WTC11 (cell line): ENCODE results near the gene NCOA1. TPM values are rescaled to one million over a fixed set of nuclear protein-coding genes. Genes with fewer than 3 reads are reported as not detected.

ENCODE experiments used
- ATAC-seq: fragments of 200-7000 bp; cut with Tn5 transposase; 2 replicates; pipeline ENCODE4 v1.10.0; 2021; ENCODE audit warnings: mild to moderate bottlenecking, moderate library complexity
- CTCF ChIA-PET: fragments of 300-600 bp; sonication (Branson Sonifier 250); formaldehyde crosslinking; loops from one replicate; lab custom pipeline; 2021; ENCODE audit warnings: antibody characterized with exemption; lab: Charles Lee
- POLR2A ChIA-PET: fragments of 350-600 bp; sonication (Branson Sonifier 250); formaldehyde crosslinking; loops from one replicate; lab custom pipeline; 2021; ENCODE audit warnings: antibody characterized with exemption; lab: Charles Lee
- DNase-seq: peaks from one replicate; pipeline ENCODE4 v3.0.0; 2021; ENCODE audit warnings: low spot score
- H3K27ac Mint-ChIP-seq: 2 replicates; pipeline ENCODE4 v1.8.0; 2021; ENCODE audit warnings: mixed read lengths
- H3K27me3 Mint-ChIP-seq: 2 replicates; pipeline ENCODE4 v1.8.0; 2021; ENCODE audit warnings: low read depth, mild to moderate bottlenecking, moderate library complexity, mixed read lengths
- H3K36me3 Mint-ChIP-seq: 2 replicates; pipeline ENCODE4 v1.8.0; 2021; ENCODE audit warnings: mixed read lengths
- H3K4me1 Mint-ChIP-seq: 2 replicates; pipeline ENCODE4 v1.8.0; 2022; ENCODE audit warnings: mixed read lengths
- H3K4me3 Mint-ChIP-seq: 2 replicates; pipeline ENCODE4 v1.8.0; 2021; ENCODE audit warnings: mild to moderate bottlenecking, moderate library complexity, mixed read lengths
- H3K9me3 Mint-ChIP-seq: 2 replicates; pipeline ENCODE4 v1.8.0; 2021; ENCODE audit warnings: mixed read lengths
- CREM ChIP-seq: sonication (generic); formaldehyde crosslinking; IDR thresholded peaks from 2 replicates; pipeline ENCODE4 v1.8.1; 2022; ENCODE audit warnings: mild to moderate bottlenecking, missing genetic modification reagents, moderate library complexity
- EMX1 ChIP-seq: fragments of 250-450 bp; sonication (Bioruptor Pico); IDR thresholded peaks from 2 replicates; pipeline ENCODE4 v1.8.0; 2021; ENCODE audit warnings: mild to moderate bottlenecking
- FOXK1 ChIP-seq: sonication (generic); formaldehyde crosslinking; IDR thresholded peaks from 2 replicates; pipeline ENCODE4 v1.8.0; 2022; ENCODE audit warnings: mild to moderate bottlenecking, moderate library complexity, missing genetic modification reagents
- GRHL2 ChIP-seq: fragments of 250-450 bp; sonication (Bioruptor Pico); IDR thresholded peaks from 2 replicates; pipeline ENCODE4 v1.8.0; 2022; ENCODE audit warnings: mild to moderate bottlenecking, moderate library complexity; ENCODE audit not compliant: insufficient replicate concordance, severe bottlenecking
- JAZF1 ChIP-seq: fragments of 250-450 bp; sonication (Bioruptor Pico); IDR thresholded peaks from 2 replicates; pipeline ENCODE4 v1.9.0; 2021; ENCODE audit warnings: moderate library complexity, mild to moderate bottlenecking, inconsistent platforms
- MYBL2 ChIP-seq: sonication (generic); formaldehyde crosslinking; IDR thresholded peaks from 2 replicates; pipeline ENCODE4 v1.8.1; 2023; ENCODE audit warnings: mild to moderate bottlenecking, moderate library complexity, missing genetic modification reagents
- NFATC4 ChIP-seq: fragments of 250-450 bp; sonication (Bioruptor Pico); IDR thresholded peaks from 2 replicates; pipeline ENCODE4 v1.9.0; 2021; ENCODE audit warnings: mild to moderate bottlenecking
- NFE2L1 ChIP-seq: sonication (generic); formaldehyde crosslinking; IDR thresholded peaks from 2 replicates; pipeline ENCODE4 v1.8.1; 2023; ENCODE audit warnings: missing genetic modification reagents
- NFYB ChIP-seq: sonication (generic); formaldehyde crosslinking; conservative IDR thresholded peaks from 2 replicates; pipeline ENCODE4 v1.8.0; 2022; ENCODE audit warnings: low read depth, missing genetic modification reagents
- PRRX2 ChIP-seq: fragments of 250-450 bp; sonication (Bioruptor Pico); IDR thresholded peaks from 2 replicates; pipeline ENCODE4 v1.8.0; 2021; ENCODE audit warnings: mild to moderate bottlenecking
- SMAD4 ChIP-seq: sonication (generic); formaldehyde crosslinking; IDR thresholded peaks from 2 replicates; pipeline ENCODE4 v1.8.0; 2022; ENCODE audit warnings: mild to moderate bottlenecking, missing genetic modification reagents
- SOX15 ChIP-seq: fragments of 250-450 bp; sonication (Bioruptor Pico); IDR thresholded peaks from 2 replicates; pipeline ENCODE4 v1.9.0; 2021; ENCODE audit warnings: mild to moderate bottlenecking
- ZBTB21 ChIP-seq: sonication (generic); formaldehyde crosslinking; IDR thresholded peaks from 2 replicates; pipeline ENCODE4 v1.8.1; 2023; ENCODE audit warnings: mild to moderate bottlenecking, missing genetic modification reagents, borderline replicate concordance
- ZNF219 ChIP-seq: sonication (generic); formaldehyde crosslinking; IDR thresholded peaks from 2 replicates; pipeline ENCODE4 v1.8.0; 2023; ENCODE audit warnings: missing genetic modification reagents, mild to moderate bottlenecking, borderline replicate concordance
- ZNF317 ChIP-seq: sonication (generic); formaldehyde crosslinking; IDR thresholded peaks from 2 replicates; pipeline ENCODE4 v1.8.1; 2023; ENCODE audit warnings: low read depth, mild to moderate bottlenecking, moderate library complexity, missing genetic modification reagents, borderline replicate concordance
- total RNA-seq: library from RNA; stranded (reverse); gene quantifications from 3 replicates; pipeline ENCODE4 v1.2.3, GENCODE V29; 2021
- TF ChIP-seq, protein P1 (sequence below): fragments of 250-450 bp; sonication (Bioruptor Pico); IDR thresholded peaks from 2 replicates; pipeline ENCODE4 v2.1.2; 2022; ENCODE audit warnings: mild to moderate bottlenecking, moderate library complexity
- TF ChIP-seq, protein P2 (sequence below): sonication (generic); formaldehyde crosslinking; conservative IDR thresholded peaks from 2 replicates; pipeline ENCODE4 v1.8.1; 2023; ENCODE audit warnings: mild to moderate bottlenecking, low read depth, missing genetic modification reagents, moderate library complexity
- TF ChIP-seq, protein P3 (sequence below): fragments of 250-450 bp; sonication (Bioruptor Pico); IDR thresholded peaks from 2 replicates; pipeline ENCODE4 v1.9.0; 2021; ENCODE audit warnings: moderate library complexity, mild to moderate bottlenecking, inconsistent platforms, borderline replicate concordance
- TF ChIP-seq, protein P4 (sequence below): sonication (generic); formaldehyde crosslinking; IDR thresholded peaks from 2 replicates; pipeline ENCODE4 v1.8.1; 2023; ENCODE audit warnings: mild to moderate bottlenecking, missing genetic modification reagents, moderate library complexity

The NCOA1 gene
- total RNA-seq, 1 experiment from 2014 or later, result 16.9 TPM

DNA sequence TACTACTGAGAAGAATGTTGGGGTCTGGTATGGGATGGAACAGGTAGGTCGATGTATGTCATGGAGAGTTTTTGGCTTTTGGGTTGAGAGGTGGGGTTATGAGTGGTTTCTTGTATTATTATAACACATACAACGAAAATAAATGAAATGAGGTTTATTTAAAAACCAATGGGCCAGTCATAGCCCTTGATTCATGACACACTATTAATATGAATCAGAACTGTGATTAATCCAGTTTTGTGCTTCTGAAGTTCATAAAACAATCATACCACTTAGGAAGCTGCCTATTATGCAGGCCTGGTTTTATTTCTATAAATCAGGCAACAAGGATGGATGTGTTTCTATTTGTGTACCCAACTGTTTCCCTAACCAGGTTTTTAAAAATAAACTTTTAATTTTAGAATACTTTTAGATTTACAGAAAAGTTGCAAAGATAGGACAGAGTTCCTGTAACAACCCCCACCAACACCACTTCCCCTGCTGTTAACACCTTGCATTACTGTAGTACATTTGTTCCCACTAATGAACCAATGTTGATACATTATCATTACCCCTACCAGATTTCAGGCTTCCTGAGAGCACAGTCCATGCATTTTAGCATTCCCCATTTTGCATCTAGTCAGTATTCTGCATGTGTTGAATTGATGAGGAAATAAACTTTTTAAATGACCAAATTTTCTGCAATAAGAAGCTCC lies 37.5 kb upstream of the NCOA1 start (continued):
- TF ChIP-seq SMAD4 (CRISPR knock-in tag) (no peak), FOXK1 (no peak), ZNF317 (CRISPR knock-in tag) (no peak), GRHL2 (CRISPR knock-in tag) (no peak), CREM (CRISPR knock-in tag) (no peak)
- TF ChIP-seq, protein P1, sequence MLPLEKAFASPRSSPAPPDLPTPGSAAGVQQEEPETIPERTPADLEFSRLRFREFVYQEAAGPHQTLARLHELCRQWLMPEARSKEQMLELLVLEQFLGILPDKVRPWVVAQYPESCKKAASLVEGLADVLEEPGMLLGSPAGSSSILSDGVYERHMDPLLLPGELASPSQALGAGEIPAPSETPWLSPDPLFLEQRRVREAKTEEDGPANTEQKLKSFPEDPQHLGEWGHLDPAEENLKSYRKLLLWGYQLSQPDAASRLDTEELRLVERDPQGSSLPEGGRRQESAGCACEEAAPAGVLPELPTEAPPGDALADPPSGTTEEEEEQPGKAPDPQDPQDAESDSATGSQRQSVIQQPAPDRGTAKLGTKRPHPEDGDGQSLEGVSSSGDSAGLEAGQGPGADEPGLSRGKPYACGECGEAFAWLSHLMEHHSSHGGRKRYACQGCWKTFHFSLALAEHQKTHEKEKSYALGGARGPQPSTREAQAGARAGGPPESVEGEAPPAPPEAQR (CRISPR knock-in tag), result no peak

DNA sequence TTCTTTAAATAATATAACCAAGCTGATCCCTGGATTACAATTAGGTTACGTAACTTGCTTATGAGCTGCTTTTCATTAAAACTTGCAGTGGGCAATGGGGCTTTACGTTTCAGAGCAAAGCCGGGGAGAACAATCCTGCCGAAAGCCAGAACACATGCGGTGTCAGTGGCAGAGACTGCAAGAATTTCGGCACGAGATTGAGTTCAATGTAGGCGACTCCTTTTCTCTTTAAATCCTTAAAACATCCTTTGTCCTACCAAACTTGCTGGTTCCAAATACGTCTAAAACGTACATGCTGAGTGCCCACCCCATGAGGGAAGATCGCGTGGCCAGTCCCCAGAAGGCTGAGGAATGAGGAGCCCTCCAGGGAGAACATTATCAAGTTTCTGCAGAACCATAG lies 36.8 kb upstream of the NCOA1 start:
- CTCF ChIA-PET, result interaction anchor here (0.6 kb wide), 2 partner anchors 15 to 306 kb away, joined by 3 read pairs; no protein-coding TSS in a partner anchor
- peaks cover 3% of the 10 kb centered on the region; the same call in 1 of the 2 replicates for H3K36me3 Mint-ChIP-seq
- TF ChIP-seq PRRX2 (CRISPR knock-in tag) (no peak), EMX1 (CRISPR knock-in tag) (no peak), ZNF219 (CRISPR knock-in tag) (no peak), ZBTB21 (no peak), NFATC4 (CRISPR knock-in tag) (no peak), NFE2L1 (CRISPR knock-in tag) (no peak), NFYB (CRISPR knock-in tag) (no peak), SOX15 (CRISPR knock-in tag) (no peak), MYBL2 (CRISPR knock-in tag) (no peak), JAZF1 (no peak)
- TF ChIP-seq, protein P2, sequence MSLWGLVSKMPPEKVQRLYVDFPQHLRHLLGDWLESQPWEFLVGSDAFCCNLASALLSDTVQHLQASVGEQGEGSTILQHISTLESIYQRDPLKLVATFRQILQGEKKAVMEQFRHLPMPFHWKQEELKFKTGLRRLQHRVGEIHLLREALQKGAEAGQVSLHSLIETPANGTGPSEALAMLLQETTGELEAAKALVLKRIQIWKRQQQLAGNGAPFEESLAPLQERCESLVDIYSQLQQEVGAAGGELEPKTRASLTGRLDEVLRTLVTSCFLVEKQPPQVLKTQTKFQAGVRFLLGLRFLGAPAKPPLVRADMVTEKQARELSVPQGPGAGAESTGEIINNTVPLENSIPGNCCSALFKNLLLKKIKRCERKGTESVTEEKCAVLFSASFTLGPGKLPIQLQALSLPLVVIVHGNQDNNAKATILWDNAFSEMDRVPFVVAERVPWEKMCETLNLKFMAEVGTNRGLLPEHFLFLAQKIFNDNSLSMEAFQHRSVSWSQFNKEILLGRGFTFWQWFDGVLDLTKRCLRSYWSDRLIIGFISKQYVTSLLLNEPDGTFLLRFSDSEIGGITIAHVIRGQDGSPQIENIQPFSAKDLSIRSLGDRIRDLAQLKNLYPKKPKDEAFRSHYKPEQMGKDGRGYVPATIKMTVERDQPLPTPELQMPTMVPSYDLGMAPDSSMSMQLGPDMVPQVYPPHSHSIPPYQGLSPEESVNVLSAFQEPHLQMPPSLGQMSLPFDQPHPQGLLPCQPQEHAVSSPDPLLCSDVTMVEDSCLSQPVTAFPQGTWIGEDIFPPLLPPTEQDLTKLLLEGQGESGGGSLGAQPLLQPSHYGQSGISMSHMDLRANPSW (CRISPR knock-in tag), result no peak
- TF ChIP-seq, protein P3, sequence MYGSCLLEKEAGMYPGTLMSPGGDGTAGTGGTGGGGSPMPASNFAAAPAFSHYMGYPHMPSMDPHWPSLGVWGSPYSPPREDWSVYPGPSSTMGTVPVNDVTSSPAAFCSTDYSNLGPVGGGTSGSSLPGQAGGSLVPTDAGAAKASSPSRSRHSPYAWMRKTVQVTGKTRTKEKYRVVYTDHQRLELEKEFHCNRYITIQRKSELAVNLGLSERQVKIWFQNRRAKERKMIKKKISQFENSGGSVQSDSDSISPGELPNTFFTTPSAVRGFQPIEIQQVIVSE (CRISPR knock-in tag), result no peak
- TF ChIP-seq, protein P4, sequence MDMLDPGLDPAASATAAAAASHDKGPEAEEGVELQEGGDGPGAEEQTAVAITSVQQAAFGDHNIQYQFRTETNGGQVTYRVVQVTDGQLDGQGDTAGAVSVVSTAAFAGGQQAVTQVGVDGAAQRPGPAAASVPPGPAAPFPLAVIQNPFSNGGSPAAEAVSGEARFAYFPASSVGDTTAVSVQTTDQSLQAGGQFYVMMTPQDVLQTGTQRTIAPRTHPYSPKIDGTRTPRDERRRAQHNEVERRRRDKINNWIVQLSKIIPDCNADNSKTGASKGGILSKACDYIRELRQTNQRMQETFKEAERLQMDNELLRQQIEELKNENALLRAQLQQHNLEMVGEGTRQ, result no peak

More for the DNA sequence above, 36.8 kb upstream of the NCOA1 start:
- POLR2A ChIA-PET, result no interaction called here
- DNase-seq (no peak), ATAC-seq (no peak)
- Mint-ChIP-seq H3K4me3 (no peak overlapping the region), H3K27me3 (peaks cover 5% of the 10 kb centered on the region; the same call in 1 of the 2 replicates), H3K27ac (no peak overlapping the region), H3K4me1 (peaks cover 5% of the 10 kb centered on the region), H3K9me3 (peaks cover 9% of the 10 kb centered on the region)
